Gastrocnemius medialis (tissue), 4 donors: ENCODE measurements around the gene TNPO3.

Experiments used
- POLR2A ChIP-seq, 2 donors: fragments of 450-650 bp; IDR thresholded peaks; one replicate each; pipeline ENCODE4 v1.6.1; 2017; ENCODE audit warnings: antibody characterized with exemption in 2 of 2, mild to moderate bottlenecking in 2 of 2, moderate library complexity in 2 of 2
- TF ChIP-seq, protein P1 (sequence below), 5 experiments: fragments of 450-650 bp in 3 of 5; fragments of 200-600 bp in 2 of 5; sonication (generic) in 2 of 5; IDR thresholded peaks in 4 of 5; conservative IDR thresholded peaks in 1 of 5; 1 replicate in 4 of 5; 2 replicates in 1 of 5; pipeline ENCODE4 v1.5.1; 2016 to 2019; ENCODE audit warnings: antibody characterized with exemption in 5 of 5, mild to moderate bottlenecking in 3 of 5, moderate library complexity in 3 of 5

DNA sequence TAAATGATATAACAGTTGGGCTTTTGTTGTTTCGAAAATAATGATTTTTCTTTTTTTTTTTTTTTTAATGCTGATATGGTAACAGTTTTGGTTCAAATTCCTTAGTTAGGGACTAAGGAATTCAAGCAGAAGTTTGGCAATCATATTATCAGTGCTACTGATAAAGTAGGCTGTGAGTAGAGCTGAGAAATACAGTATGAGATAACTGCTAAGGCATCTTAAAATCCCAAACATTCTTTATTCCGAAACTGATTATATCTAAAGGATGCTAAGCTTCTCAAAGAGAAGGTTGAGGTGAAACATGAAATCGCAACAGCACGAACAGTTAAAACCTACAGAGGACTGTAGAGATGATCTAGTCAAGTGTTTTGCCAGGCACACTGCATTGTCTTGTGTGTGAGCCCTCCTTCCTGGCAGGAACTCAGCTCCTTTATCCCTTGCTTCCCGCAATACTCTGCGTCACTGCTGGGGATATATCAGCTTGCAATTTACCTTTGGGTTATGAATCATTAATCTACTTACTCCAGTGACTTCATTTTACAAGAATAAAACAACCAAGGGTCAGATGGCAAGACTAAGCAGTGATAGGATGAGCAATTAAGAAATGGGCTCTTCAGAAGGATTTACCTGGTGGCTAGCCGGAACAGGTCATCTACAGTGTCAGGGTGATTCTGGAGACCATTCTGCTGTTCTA, 80.5 kb downstream of the TNPO3 start:
- TF ChIP-seq, protein P1, sequence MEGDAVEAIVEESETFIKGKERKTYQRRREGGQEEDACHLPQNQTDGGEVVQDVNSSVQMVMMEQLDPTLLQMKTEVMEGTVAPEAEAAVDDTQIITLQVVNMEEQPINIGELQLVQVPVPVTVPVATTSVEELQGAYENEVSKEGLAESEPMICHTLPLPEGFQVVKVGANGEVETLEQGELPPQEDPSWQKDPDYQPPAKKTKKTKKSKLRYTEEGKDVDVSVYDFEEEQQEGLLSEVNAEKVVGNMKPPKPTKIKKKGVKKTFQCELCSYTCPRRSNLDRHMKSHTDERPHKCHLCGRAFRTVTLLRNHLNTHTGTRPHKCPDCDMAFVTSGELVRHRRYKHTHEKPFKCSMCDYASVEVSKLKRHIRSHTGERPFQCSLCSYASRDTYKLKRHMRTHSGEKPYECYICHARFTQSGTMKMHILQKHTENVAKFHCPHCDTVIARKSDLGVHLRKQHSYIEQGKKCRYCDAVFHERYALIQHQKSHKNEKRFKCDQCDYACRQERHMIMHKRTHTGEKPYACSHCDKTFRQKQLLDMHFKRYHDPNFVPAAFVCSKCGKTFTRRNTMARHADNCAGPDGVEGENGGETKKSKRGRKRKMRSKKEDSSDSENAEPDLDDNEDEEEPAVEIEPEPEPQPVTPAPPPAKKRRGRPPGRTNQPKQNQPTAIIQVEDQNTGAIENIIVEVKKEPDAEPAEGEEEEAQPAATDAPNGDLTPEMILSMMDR (IDR thresholded peaks at IDR 0.05 in 4 of 5, conservative IDR thresholded peaks at IDR 0.05 in 1 of 5) = no peak
- no peak for TF ChIP-seq POLR2A (IDR thresholded peaks at IDR 0.05)
